DOHH2 (cell line): Measurements from ENCODE around the gene HBEGF.

ENCODE experiments used
- H3F3A ChIP-seq: fragments of 200-600 bp; sonication (generic), shearing (Covaris generic); 2 replicates; pipeline ENCODE4 v1.6.0; 2016; ENCODE audit warnings: antibody characterized with exemption, mild to moderate bottlenecking; ENCODE audit not compliant: control insufficient read depth, insufficient read depth
- H3K27ac ChIP-seq: fragments of 200-600 bp; sonication (generic); 2 replicates; pipeline ENCODE4 v1.5.1; 2014; ENCODE audit warnings: low read depth, mild to moderate bottlenecking, low read length, moderate library complexity
- H3K27me3 ChIP-seq: fragments of 200-600 bp; sonication (generic); 2 replicates; pipeline ENCODE4 v1.6.1; 2014; ENCODE audit warnings: mild to moderate bottlenecking, low read length, mixed read lengths; ENCODE audit not compliant: control insufficient read depth
- H3K36me3 ChIP-seq: fragments of 200-600 bp; sonication (generic); 2 replicates; pipeline ENCODE4 v1.6.1; 2014; ENCODE audit warnings: mild to moderate bottlenecking, low read length, moderate library complexity, mixed read lengths; ENCODE audit not compliant: control insufficient read depth
- H3K4me1 ChIP-seq: fragments of 200-600 bp; sonication (generic); 2 replicates; pipeline ENCODE4 v1.6.1; 2014; ENCODE audit warnings: mild to moderate bottlenecking, low read length, mixed read lengths; ENCODE audit not compliant: control insufficient read depth
- H3K4me2 ChIP-seq: fragments of 200-600 bp; sonication (generic); 2 replicates; pipeline ENCODE4 v1.6.0; 2014; ENCODE audit warnings: mild to moderate bottlenecking, low read length, moderate library complexity
- H3K4me3 ChIP-seq: fragments of 200-600 bp; sonication (generic); 2 replicates; pipeline ENCODE4 v1.5.1; 2014; ENCODE audit warnings: mild to moderate bottlenecking, low read length, mixed read lengths
- H3K79me2 ChIP-seq: fragments of 200-600 bp; sonication (generic); 2 replicates; pipeline ENCODE4 v1.6.1; 2014; ENCODE audit warnings: mild to moderate bottlenecking, low read length, mixed read lengths; ENCODE audit not compliant: control insufficient read depth
- H3K9me2 ChIP-seq: fragments of 200-600 bp; sonication (generic); replicated peaks from 2 replicates; pipeline ENCODE4 v1.6.1; 2014; ENCODE audit warnings: mild to moderate bottlenecking, low read length, mixed read lengths; ENCODE audit not compliant: control insufficient read depth
- H3K9me3 ChIP-seq: fragments of 200-600 bp; sonication (generic); 2 replicates; pipeline ENCODE4 v1.6.1; 2014; ENCODE audit warnings: antibody characterized with exemption, low read length, mixed read lengths; ENCODE audit not compliant: control insufficient read depth, insufficient read depth
- H4K20me1 ChIP-seq: fragments of 200-600 bp; sonication (generic); 2 replicates; pipeline ENCODE4 v1.6.0; 2014; ENCODE audit warnings: low read depth, mild to moderate bottlenecking, antibody characterized with exemption, low read length, moderate library complexity; ENCODE audit not compliant: control insufficient read depth, insufficient read depth
- CTCF ChIP-seq: fragments of 200-600 bp; sonication (generic); IDR thresholded peaks from one replicate; pipeline ENCODE4 v1.5.1; 2014; ENCODE audit warnings: antibody characterized with exemption, mild to moderate bottlenecking, low read depth, low read length; ENCODE audit not compliant: poor library complexity, severe bottlenecking
- EZH2phosphoT487 ChIP-seq: fragments of 200-600 bp; sonication (generic); IDR thresholded peaks from 2 replicates; pipeline ENCODE4 v1.6.1; 2017; ENCODE audit warnings: borderline replicate concordance, mild to moderate bottlenecking, antibody characterized with exemption, low read length, moderate library complexity, mixed read lengths

HBEGF gene

GRCh38 chr5:140336388-140336787 lies 10.0 kb downstream of the HBEGF start:
- Histone ChIP-seq H3K9me3 (no peaks in the 10 kb centered on the region), H3K4me2 (no peak overlapping the region), H3K27ac (no peak overlapping the region), H3K27me3 (peaks cover 10% of the 10 kb centered on the region; the same call in 1 of the 2 replicates), H4K20me1 (no peaks in the 10 kb centered on the region; the same call in 1 of the 2 replicates), H3F3A (no peaks in the 10 kb centered on the region), H3K36me3 (no peaks in the 10 kb centered on the region), H3K9me2 (no peaks in the 10 kb centered on the region), H3K79me2 (no peaks in the 10 kb centered on the region), H3K4me3 (no peak overlapping the region), H3K4me1 (peaks cover 9% of the 10 kb centered on the region)
- TF ChIP-seq EZH2phosphoT487 (no peak), CTCF (no peak)

- H3K79me2 ChIP-seq: no peaks in the 10 kb centered on the region
- H3K9me2 ChIP-seq: no peaks in the 10 kb centered on the region
- H3F3A ChIP-seq: no peaks in the 10 kb centered on the region
- no peaks in the 10 kb centered on the region for H3K9me3 ChIP-seq
- H3K36me3 ChIP-seq: no peaks in the 10 kb centered on the region
- H3K27ac ChIP-seq: no peak overlapping the region
- no peaks in the 10 kb centered on the region for H4K20me1 ChIP-seq
- TF ChIP-seq CTCF (no peak), EZH2phosphoT487 (no peak)
- no peaks in the 10 kb centered on the region for H3K4me1 ChIP-seq
- peaks cover 14% of the 10 kb centered on the region for H3K27me3 ChIP-seq
- H3K4me2 ChIP-seq: no peak overlapping the region
- H3K4me3 ChIP-seq: no peak overlapping the region
Measured at GRCh38 chr5:140331638-140332037, 14.8 kb downstream of the HBEGF start.

GRCh38 chr5:140329739-140330481 lies 16.5 kb downstream of the HBEGF start:
- Histone ChIP-seq H3K4me1 (no peaks in the 10 kb centered on the region), H3K4me2 (no peak overlapping the region), H3F3A (no peaks in the 10 kb centered on the region)

More at GRCh38 chr5:140329739-140330481, 16.5 kb downstream of the HBEGF start:
- Histone ChIP-seq H3K27ac (no peak overlapping the region), H3K27me3 (peaks cover 17% of the 10 kb centered on the region), H4K20me1 (no peaks in the 10 kb centered on the region), H3K9me3 (no peaks in the 10 kb centered on the region), H3K4me3 (no peak overlapping the region), H3K79me2 (no peaks in the 10 kb centered on the region), H3K36me3 (no peaks in the 10 kb centered on the region), H3K9me2 (no peaks in the 10 kb centered on the region)
- TF ChIP-seq EZH2phosphoT487 (no peak), CTCF (no peak)
